Measurements from ENCODE around the gene AMIGO2.

DNA sequence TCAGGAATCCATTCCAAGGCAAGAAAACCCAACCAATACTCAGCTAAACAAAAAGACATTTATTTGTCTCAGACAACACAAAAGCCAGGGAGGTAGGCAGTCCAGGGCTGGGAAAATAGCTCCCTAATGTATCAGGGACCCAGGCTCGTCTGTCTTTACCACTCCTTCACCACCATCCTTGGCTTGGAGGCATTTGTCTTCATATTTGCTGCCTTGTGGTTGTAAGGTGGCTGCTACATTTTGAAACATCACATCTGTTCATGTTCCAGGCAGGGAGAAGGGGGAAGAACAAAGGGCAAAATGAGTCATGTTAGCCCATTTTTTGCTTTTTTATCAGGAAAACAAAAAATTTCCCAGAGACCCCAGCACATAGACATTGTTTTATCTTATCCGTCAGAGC lies 45.1 kb downstream of the AMIGO2 start:
- TF ChIP-seq POLR2AphosphoS5 (IDR thresholded peaks at IDR 0.05; ENCODE audit: low read depth, low read length) (no peak), POLR2A (IDR thresholded peaks at IDR 0.05; ENCODE audit: low read depth, low read length) (no peak), TAF1 (IDR thresholded peaks at IDR 0.05; ENCODE audit: low read depth, low read length) (no peak), PAX5 (IDR thresholded peaks at IDR 0.05; ENCODE audit: insufficient read depth, low read length, severe bottlenecking) (no peak), SPI1 (IDR thresholded peaks at IDR 0.05; ENCODE audit: low read depth, low read length) (no peak)
